Sciatic nerve (tissue), 2 donors: ENCODE results near the gene TMEM132C. TPM values are rescaled to one million over a fixed set of nuclear protein-coding genes. Genes with fewer than 3 reads are reported as not detected.

ENCODE experiments used
- ATAC-seq: fragments of 200-7000 bp; cut with Tn5 transposase; one replicate; pipeline ENCODE4 v1.9.1; 2020; ENCODE audit warnings: mild to moderate bottlenecking, moderate library complexity
- DNase-seq: peaks from one replicate; pipeline ENCODE4 v3.0.0-alpha.2; 2020; ENCODE audit warnings: low spot score
- intact Hi-C: fragments of 100-400 bp; cut with DNase I; formaldehyde crosslinking; loops from one replicate; pipeline ENCODE4 v1.14.2; 2022
- total RNA-seq: library from RNA; stranded (reverse); fragmentation: NEBNext Ultra II Directional; extraction: Animal tissue kit (Norgen Biotek cat#: 25700); gene quantifications from one replicate; pipeline ENCODE4 v1.2.1, GENCODE V29; 2021
- donor health status: DM: no; HTN: no; CAD: no.
- donor health status: DM: no; HTN: no; CAD: no.

Gene TMEM132C
- total RNA-seq, 1 donor from 2014 or later = 13.5 TPM

GRCh38 chr12:128328961-128329360 lies 62.0 kb downstream of the TMEM132C start:
- DNase-seq = no peak
- intact Hi-C loops = no loop called here
- ATAC-seq = no peak

GRCh38 chr12:128336204-128337070 lies 69.5 kb downstream of the TMEM132C start:
- intact Hi-C loops = no loop called here
- DNase-seq (no peak), ATAC-seq (no peak)

GRCh38 chr12:128337071-128337345 lies 70.0 kb downstream of the TMEM132C start:
- intact Hi-C loops = no loop called here
- ATAC-seq (no peak), DNase-seq (no peak)

- intact Hi-C loops = no loop called here
- DNase-seq = no peak
- no peak for ATAC-seq
These were observed 70.6 kb downstream of the TMEM132C start for GRCh38 chr12:128337431-128338170.

- DNase-seq (no peak), ATAC-seq (peak; percentile 54)
- intact Hi-C loops = no loop called here
These were observed 71.6 kb downstream of the TMEM132C start for GRCh38 chr12:128338386-128339125.

- peak; percentile 60 for ATAC-seq
- intact Hi-C loops = no loop called here
- DNase-seq = no peak
These were observed 72.2 kb downstream of the TMEM132C start for GRCh38 chr12:128339126-128339520.

GRCh38 chr12:128339631-128340030 lies 72.7 kb downstream of the TMEM132C start:
- intact Hi-C loops = no loop called here
- DNase-seq (no peak), ATAC-seq (no peak)

GRCh38 chr12:128353301-128353700 lies 86.3 kb downstream of the TMEM132C start:
- ATAC-seq = no peak
- intact Hi-C loops = no loop called here
- DNase-seq = no peak

GRCh38 chr12:128356547-128356946 lies 89.6 kb downstream of the TMEM132C start:
- intact Hi-C loops = no loop called here
- ATAC-seq = no peak
- no peak for DNase-seq

GRCh38 chr12:128361400-128361995 lies 94.5 kb downstream of the TMEM132C start:
- ATAC-seq (no peak), DNase-seq (no peak)
- intact Hi-C loops = loop anchor here (10.0 kb wide), 1 partner anchor 993 kb away; no protein-coding TSS in a partner anchor

- intact Hi-C loops = loop anchor here (10.0 kb wide), 1 partner anchor 990 kb away; no protein-coding TSS in a partner anchor
- ATAC-seq = no peak
- no peak for DNase-seq
These were observed 98.1 kb downstream of the TMEM132C start for GRCh38 chr12:128365032-128365431.

- intact Hi-C loops = loop anchor here (10.0 kb wide), 1 partner anchor 989 kb away; no protein-coding TSS in a partner anchor
- peak; percentile 85 for ATAC-seq
- DNase-seq = no peak
These were observed 98.8 kb downstream of the TMEM132C start for GRCh38 chr12:128365651-128366231.

- no peak for DNase-seq
- ATAC-seq = no peak
- intact Hi-C loops = loop anchor here (10.0 kb wide), 1 partner anchor 987 kb away; no protein-coding TSS in a partner anchor
These were observed 101.0 kb downstream of the TMEM132C start for GRCh38 chr12:128367961-128368360.

- peak; percentile 48 for ATAC-seq
- no peak for DNase-seq
- intact Hi-C loops = no loop called here
These were observed 114.6 kb downstream of the TMEM132C start for GRCh38 chr12:128381541-128381940.

- peak; percentile 60 for ATAC-seq
- intact Hi-C loops = no loop called here
- DNase-seq = no peak
These were observed 115.0 kb downstream of the TMEM132C start for GRCh38 chr12:128381946-128382345.

- DNase-seq (no peak), ATAC-seq (no peak)
- intact Hi-C loops = no loop called here
These were observed 116.0 kb downstream of the TMEM132C start for GRCh38 chr12:128382946-128383345.

- DNase-seq (no peak), ATAC-seq (no peak)
- intact Hi-C loops = no loop called here
These were observed 116.5 kb downstream of the TMEM132C start for GRCh38 chr12:128383357-128383937.

- intact Hi-C loops = no loop called here
- ATAC-seq (no peak), DNase-seq (no peak)
These were observed 118.8 kb downstream of the TMEM132C start for GRCh38 chr12:128385736-128386135.
